ENCODE measurements around the gene SAXO2. TPM values are rescaled to one million over a fixed set of nuclear protein-coding genes. Genes with fewer than 3 reads are reported as not detected.
A peak's percentile ranks its signal among the peaks of the same experiment; 100 is the strongest.
"Not testable (repeated sequence)": the region's sequence is repeated elsewhere in the genome, so short reads cannot be mapped to it uniquely, and the experiment has no call there.

The SAXO2 gene
- total RNA-seq, 4 donors from 2014 or later = 0.23 to 1.7 (median 0.32) TPM; not detected in 1

DNA sequence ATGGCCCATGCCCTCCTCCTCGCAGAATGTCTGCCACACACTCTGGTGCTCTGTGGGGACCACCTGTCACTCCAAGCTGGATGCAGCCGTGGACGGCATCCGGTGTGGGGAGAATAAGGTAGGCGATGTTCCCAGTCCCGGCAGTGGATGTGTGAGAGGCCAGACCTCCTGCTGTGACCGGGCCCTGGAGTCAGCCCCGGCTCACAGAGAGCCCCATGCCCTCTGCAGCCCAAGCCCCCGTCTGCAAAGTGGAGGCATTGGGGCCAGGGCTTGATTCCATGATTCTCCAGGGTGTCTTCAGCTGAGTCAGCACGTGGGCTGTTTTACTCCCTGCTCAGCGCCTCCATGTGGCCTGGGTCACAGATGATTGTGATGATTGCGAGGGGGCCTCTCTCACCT is 54.5 kb downstream of the SAXO2 start:
- TF ChIP-seq EP300 (IDR thresholded peaks at IDR 0.05) = no peak
- TF ChIP-seq, protein P1, sequence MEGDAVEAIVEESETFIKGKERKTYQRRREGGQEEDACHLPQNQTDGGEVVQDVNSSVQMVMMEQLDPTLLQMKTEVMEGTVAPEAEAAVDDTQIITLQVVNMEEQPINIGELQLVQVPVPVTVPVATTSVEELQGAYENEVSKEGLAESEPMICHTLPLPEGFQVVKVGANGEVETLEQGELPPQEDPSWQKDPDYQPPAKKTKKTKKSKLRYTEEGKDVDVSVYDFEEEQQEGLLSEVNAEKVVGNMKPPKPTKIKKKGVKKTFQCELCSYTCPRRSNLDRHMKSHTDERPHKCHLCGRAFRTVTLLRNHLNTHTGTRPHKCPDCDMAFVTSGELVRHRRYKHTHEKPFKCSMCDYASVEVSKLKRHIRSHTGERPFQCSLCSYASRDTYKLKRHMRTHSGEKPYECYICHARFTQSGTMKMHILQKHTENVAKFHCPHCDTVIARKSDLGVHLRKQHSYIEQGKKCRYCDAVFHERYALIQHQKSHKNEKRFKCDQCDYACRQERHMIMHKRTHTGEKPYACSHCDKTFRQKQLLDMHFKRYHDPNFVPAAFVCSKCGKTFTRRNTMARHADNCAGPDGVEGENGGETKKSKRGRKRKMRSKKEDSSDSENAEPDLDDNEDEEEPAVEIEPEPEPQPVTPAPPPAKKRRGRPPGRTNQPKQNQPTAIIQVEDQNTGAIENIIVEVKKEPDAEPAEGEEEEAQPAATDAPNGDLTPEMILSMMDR (IDR thresholded peaks at IDR 0.05) = no peak
- TF ChIP-seq POLR2AphosphoS5 (IDR thresholded peaks at IDR 0.05) = no peak
- TF ChIP-seq POLR2A (IDR thresholded peaks at IDR 0.05) = no peak
- H3K4me3 ChIP-seq = no peak overlapping the region
- no peaks in the 10 kb centered on the region for H3K27me3 ChIP-seq
- WGBS = 75% methylated on average over 4 of the region's 12 CpGs
- H3K27ac ChIP-seq = no peak overlapping the region
- H3K4me1 ChIP-seq = no peaks in the 10 kb centered on the region
- H3K36me3 ChIP-seq = no peaks in the 10 kb centered on the region
- peak in 1 of 2 donors; percentile 34 for DNase-seq (ENCODE audit: low spot score in 2 of 2)
- H3K9me3 ChIP-seq = no peaks in the 10 kb centered on the region

- not testable (repeated sequence) for H3K4me1 ChIP-seq, H3K4me3 ChIP-seq, H3K36me3 ChIP-seq, H3K27me3 ChIP-seq, H3K9me3 ChIP-seq, H3K27ac ChIP-seq
- DNase-seq (ENCODE audit: low spot score in 2 of 2) = peak in 1 of 2 donors; percentile 56
- WGBS = no CpG with 5 or more reads among the region's 7 CpGs
These were observed 54.9 kb downstream of the SAXO2 start for GRCh38 chr15:82317516-82317915.

- not testable (repeated sequence) for H3K27ac ChIP-seq, H3K36me3 ChIP-seq, H3K27me3 ChIP-seq, H3K4me1 ChIP-seq, H3K4me3 ChIP-seq, H3K9me3 ChIP-seq
- WGBS = 90% methylated on average over 4 of the region's 8 CpGs
- peak in 1 of 2 donors; percentile 42 for DNase-seq (ENCODE audit: low spot score in 2 of 2)
These were observed 55.7 kb downstream of the SAXO2 start for GRCh38 chr15:82318281-82318680.

- DNase-seq (ENCODE audit: low spot score in 2 of 2) = peak in 1 of 2 donors; percentile 50
- not testable (repeated sequence) for H3K4me3 ChIP-seq, H3K4me1 ChIP-seq, H3K36me3 ChIP-seq, H3K27ac ChIP-seq, H3K9me3 ChIP-seq, H3K27me3 ChIP-seq
- WGBS = 74% methylated on average over 6 of the region's 19 CpGs
These were observed 57.1 kb downstream of the SAXO2 start for GRCh38 chr15:82319522-82320278.

DNA sequence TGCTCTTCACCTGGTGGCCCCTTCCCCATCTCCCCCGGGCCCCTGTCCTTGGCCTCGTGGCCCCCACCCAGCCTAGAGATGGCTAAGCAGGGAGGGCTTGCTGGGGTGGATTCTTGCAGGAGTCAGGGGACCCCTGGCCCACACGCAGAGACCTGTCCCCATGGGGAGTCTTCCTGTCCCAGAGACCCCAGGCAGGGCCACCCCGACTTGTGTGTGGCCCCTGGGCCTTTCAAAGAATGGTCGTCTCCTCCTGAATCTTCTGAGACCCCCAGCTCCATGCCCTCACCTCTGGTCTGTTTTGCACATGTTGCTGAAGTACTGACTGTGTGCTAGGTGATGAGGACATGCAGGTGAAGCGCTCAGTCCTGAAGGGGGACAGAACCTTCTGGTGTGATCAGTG is 58.2 kb downstream of the SAXO2 start:
- H3K9me3 ChIP-seq, H3K27me3 ChIP-seq, H3K4me3 ChIP-seq, H3K4me1 ChIP-seq, H3K27ac ChIP-seq, H3K36me3 ChIP-seq: not testable (repeated sequence)
- no CpG with 5 or more reads among the region's 6 CpGs for WGBS
- peak in 1 of 2 donors; percentile 17 for DNase-seq (ENCODE audit: low spot score in 2 of 2)

DNA sequence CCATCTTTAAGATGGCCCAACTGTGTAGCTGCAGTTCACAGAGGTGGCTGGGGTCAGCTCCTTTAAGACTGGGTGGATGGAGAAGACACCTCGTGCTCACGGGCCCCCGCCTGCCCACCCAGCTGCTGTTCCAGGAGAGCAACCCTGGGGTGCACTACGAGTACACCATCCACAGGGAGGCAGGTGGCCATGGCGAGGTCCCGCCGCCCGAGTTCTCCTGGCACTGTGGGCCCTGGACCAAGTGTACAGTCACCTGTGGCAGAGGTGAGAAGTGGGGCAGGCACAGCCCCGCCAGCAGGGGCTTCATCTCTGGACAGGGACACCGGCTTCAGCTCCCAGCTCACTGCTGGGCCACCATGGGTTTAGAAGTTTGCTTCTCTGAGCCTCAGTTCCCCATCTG is 59.9 kb downstream of the SAXO2 start:
- H3K27me3 ChIP-seq, H3K4me1 ChIP-seq, H3K36me3 ChIP-seq, H3K27ac ChIP-seq, H3K4me3 ChIP-seq, H3K9me3 ChIP-seq: not testable (repeated sequence)
- DNase-seq (ENCODE audit: low spot score in 2 of 2) = peak in 1 of 2 donors; percentile 5
- no CpG with 5 or more reads among the region's 10 CpGs for WGBS

DNA sequence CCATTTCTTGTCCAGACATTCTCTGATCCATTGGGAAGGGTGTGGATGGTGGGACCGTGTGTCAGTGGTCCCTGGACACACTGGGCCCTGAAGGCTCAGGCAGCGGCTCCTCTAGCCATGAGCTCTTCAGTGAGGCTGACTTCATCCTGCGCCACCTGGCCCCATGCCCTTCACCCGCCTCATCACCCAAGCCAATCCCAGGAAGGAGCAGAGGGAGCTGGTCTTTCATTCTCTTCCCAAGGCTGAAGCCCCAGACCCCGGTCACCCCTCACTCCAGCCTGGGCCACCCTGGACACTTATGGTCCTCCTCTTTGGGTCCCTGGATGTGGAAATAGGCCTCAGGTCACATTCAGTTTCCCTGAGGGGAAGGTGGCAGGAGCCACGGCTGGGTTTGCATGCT is 62.2 kb downstream of the SAXO2 start:
- H3K27ac ChIP-seq, H3K4me3 ChIP-seq, H3K27me3 ChIP-seq, H3K36me3 ChIP-seq, H3K9me3 ChIP-seq, H3K4me1 ChIP-seq: not testable (repeated sequence)
- peak in 1 of 2 donors; percentile 15 for DNase-seq (ENCODE audit: low spot score in 2 of 2)
- WGBS = 75% methylated on average over 5 of the region's 6 CpGs

DNA sequence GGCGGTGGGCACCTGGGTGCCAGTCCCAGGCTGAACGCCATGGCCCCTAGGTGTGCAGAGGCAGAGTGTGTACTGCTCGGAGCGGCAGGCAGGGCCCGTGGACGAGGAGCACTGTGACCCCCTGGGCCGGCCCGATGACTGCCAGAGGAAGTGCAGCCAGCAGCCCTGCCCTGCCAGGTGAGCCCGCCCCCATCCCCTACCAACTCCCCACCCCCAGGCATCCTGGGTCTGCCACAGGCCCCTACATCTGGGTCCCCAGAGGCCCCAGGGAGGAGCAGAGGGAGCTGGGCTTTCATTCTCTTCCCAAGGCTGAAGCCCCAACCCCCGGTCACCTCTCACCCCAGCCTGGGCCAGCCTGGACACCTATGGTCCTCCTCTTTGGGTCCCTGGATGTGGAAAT is 63.0 kb downstream of the SAXO2 start:
- no CpG with 5 or more reads among the region's 10 CpGs for WGBS
- peak in 1 of 2 donors; percentile 52 for DNase-seq (ENCODE audit: low spot score in 2 of 2)

DNA sequence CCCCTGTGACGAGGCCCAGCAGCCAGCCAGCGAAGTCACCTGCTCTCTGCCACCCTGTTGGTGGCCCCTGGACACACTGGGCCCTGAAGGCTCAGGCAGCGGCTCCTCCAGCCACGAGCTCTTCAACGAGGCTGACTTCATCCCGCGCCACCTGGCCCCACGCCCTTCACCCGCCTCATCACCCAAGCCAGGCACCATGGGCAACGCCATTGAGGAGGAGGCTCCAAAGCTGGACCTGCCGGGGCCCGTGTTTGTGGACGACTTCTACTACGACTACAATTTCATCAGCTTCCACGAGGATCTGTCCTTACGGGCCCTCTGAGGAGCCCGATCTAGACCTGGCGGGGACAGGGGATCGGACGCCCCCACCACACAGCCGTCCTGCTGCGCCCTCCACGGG is 64.3 kb downstream of the SAXO2 start:
- H3K4me1 ChIP-seq, H3K27ac ChIP-seq, H3K9me3 ChIP-seq, H3K4me3 ChIP-seq, H3K36me3 ChIP-seq, H3K27me3 ChIP-seq: not testable (repeated sequence)
- 81% methylated on average over 5 of the region's 23 CpGs for WGBS
- DNase-seq (ENCODE audit: low spot score in 2 of 2) = peak in 1 of 2 donors; percentile 56

More for the DNA sequence above, 63.0 kb downstream of the SAXO2 start:
- not testable (repeated sequence) for H3K36me3 ChIP-seq, H3K27ac ChIP-seq, H3K4me3 ChIP-seq, H3K9me3 ChIP-seq, H3K27me3 ChIP-seq, H3K4me1 ChIP-seq

GRCh38 chr15:82327372-82327771 is 64.8 kb downstream of the SAXO2 start:
- not testable (repeated sequence) for H3K9me3 ChIP-seq; DNase-seq (ENCODE audit: low spot score in 2 of 2); H3K27me3 ChIP-seq; H3K27ac ChIP-seq; H3K4me3 ChIP-seq; H3K4me1 ChIP-seq; H3K36me3 ChIP-seq
- no CpG with 5 or more reads among the region's 10 CpGs for WGBS

DNA sequence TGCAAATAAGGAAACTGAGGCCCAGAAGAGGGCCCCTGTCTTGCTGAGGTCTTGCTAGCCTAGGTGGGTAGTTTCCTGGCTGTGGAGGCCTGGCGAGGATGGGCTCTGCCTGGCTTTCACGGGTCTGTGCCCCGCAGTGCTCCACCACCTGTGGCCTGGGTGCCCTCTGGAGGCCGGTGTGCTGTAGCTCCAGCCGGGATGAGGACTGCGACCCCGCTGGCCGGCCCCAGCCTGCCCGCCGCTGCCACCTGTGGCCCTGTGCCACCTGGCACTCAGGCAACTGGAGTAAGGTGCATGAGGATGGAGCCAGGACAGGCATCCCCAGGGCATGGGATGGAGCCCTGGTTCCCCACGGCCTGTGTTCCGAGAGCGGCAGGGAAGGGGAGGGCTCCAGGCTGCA is 66.4 kb downstream of the SAXO2 start:
- not testable (repeated sequence) for H3K36me3 ChIP-seq

DNA sequence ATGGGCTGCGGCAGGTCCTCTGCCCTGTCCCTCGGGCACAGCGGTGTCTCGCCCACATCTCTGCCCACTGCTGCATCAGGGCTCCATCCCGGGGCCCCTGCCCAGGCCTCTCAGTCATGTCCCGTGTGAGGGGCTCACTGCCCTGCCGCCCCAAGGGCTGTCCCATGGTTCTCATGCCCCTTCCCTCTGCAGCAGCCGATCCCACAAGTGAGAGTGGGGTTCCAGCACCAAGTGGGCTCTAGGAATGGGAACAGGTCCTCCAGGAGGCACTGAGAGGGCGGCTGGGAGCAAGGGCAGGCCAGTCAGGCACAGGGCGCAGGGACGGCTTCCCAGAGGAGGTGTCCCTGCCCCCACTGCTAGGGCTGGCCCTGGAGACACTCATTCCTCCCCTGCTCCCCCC is 68.3 kb downstream of the SAXO2 start:
- H3K4me1 ChIP-seq, H3K9me3 ChIP-seq, H3K27me3 ChIP-seq, H3K4me3 ChIP-seq, H3K36me3 ChIP-seq, H3K27ac ChIP-seq: not testable (repeated sequence)
- WGBS = no CpG with 5 or more reads among the region's 11 CpGs
- DNase-seq (ENCODE audit: low spot score in 2 of 2) = peak in 1 of 2 donors; percentile 29

More for the DNA sequence above, 66.4 kb downstream of the SAXO2 start:
- not testable (repeated sequence) for H3K9me3 ChIP-seq, H3K4me1 ChIP-seq, H3K27me3 ChIP-seq, H3K27ac ChIP-seq, H3K4me3 ChIP-seq
- no CpG with 5 or more reads among the region's 13 CpGs for WGBS
- DNase-seq (ENCODE audit: low spot score in 2 of 2) = peak in 1 of 2 donors; percentile 7

- H3K36me3 ChIP-seq, H3K9me3 ChIP-seq, H3K4me3 ChIP-seq, H3K27me3 ChIP-seq, H3K27ac ChIP-seq, H3K4me1 ChIP-seq: not testable (repeated sequence)
- WGBS = no CpG with 5 or more reads among the region's 3 CpGs
- DNase-seq (ENCODE audit: low spot score in 2 of 2) = peak in 1 of 2 donors; percentile 11
These were observed 69.1 kb downstream of the SAXO2 start for GRCh38 chr15:82331576-82332304.
